ENCODE measurements around the gene MARCHF6. TPM values are rescaled to one million over a fixed set of nuclear protein-coding genes. Genes with fewer than 3 reads are reported as not detected.

The MARCHF6 gene
- total RNA-seq, 4 donors from 2014 or later: 105 to 296 (median 213) TPM

DNA sequence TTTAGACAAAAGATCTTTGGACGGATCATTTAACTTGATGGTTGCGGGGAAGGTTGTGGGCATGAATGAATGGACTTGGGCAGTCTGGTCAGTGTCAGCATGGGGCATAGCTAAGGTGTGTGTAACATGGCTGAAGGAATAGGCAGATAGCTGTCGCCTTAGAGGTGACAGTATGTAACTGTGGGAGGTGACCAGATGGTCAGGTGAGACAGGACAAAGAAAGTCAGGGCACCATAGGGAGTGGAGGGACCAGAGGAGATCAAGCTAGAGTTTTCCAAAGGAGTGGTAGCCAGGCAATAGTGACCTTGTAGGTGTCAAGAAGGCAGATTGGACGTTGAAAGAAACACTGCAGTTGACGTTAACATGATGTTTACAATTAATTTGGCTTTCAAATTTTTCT lies 43.1 kb downstream of the MARCHF6 start:
- no peak overlapping the region for H3K27ac ChIP-seq
- 84 to 86% methylated on average over 5 of the region's 5 CpGs for WGBS, 2 donors
- no peaks in the 10 kb centered on the region for H3K27me3 ChIP-seq
- DNase-seq: no peak
- H3K9me3 ChIP-seq: no peaks in the 10 kb centered on the region
- H3K36me3 ChIP-seq: peaks cover 26 to 43% of the 10 kb centered on the region in 2 donors
- TF ChIP-seq POLR2A (IDR thresholded peaks at IDR 0.05): no peak
- TF ChIP-seq, protein P1, sequence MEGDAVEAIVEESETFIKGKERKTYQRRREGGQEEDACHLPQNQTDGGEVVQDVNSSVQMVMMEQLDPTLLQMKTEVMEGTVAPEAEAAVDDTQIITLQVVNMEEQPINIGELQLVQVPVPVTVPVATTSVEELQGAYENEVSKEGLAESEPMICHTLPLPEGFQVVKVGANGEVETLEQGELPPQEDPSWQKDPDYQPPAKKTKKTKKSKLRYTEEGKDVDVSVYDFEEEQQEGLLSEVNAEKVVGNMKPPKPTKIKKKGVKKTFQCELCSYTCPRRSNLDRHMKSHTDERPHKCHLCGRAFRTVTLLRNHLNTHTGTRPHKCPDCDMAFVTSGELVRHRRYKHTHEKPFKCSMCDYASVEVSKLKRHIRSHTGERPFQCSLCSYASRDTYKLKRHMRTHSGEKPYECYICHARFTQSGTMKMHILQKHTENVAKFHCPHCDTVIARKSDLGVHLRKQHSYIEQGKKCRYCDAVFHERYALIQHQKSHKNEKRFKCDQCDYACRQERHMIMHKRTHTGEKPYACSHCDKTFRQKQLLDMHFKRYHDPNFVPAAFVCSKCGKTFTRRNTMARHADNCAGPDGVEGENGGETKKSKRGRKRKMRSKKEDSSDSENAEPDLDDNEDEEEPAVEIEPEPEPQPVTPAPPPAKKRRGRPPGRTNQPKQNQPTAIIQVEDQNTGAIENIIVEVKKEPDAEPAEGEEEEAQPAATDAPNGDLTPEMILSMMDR (IDR thresholded peaks at IDR 0.05): no peak
- intact Hi-C loops (cut with DNase I): no loop called here
- H3K4me3 ChIP-seq (replicated peaks in 1 of 3): no peak overlapping the region
- H3K4me1 ChIP-seq: no peaks in the 10 kb centered on the region

DNA sequence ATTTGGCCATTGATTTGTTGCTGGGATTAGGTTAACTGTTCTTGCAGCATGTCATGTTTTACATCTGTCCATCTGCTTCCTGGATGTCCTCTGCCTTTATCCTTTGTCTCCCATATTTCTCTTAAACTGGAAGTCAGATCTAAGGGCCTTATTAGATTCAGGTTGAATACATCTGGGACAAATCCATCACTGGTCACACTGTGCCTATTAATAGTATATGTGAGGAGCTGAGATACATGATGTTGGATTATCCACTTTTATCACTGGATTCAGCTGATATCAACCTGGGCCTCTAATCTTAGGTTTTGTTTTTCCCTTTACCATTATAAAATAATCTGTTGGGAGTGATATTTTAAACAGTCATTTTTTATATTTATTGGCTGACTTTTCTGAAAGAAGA lies 46.3 kb downstream of the MARCHF6 start:
- DNase-seq: no peak
- H3K4me1 ChIP-seq: no peaks in the 10 kb centered on the region
- peak overlapping the region in 1 of 3 donors; percentile 2 for H3K27ac ChIP-seq
- no peak overlapping the region for H3K4me3 ChIP-seq (replicated peaks in 1 of 3)
- TF ChIP-seq, protein P1 (IDR thresholded peaks at IDR 0.05): no peak
- no peak for TF ChIP-seq POLR2A (IDR thresholded peaks at IDR 0.05)
- H3K36me3 ChIP-seq: peaks cover 24 to 40% of the 10 kb centered on the region in 2 donors
- intact Hi-C loops (cut with DNase I): no loop called here
- H3K9me3 ChIP-seq: no peaks in the 10 kb centered on the region
- no peaks in the 10 kb centered on the region for H3K27me3 ChIP-seq

DNA sequence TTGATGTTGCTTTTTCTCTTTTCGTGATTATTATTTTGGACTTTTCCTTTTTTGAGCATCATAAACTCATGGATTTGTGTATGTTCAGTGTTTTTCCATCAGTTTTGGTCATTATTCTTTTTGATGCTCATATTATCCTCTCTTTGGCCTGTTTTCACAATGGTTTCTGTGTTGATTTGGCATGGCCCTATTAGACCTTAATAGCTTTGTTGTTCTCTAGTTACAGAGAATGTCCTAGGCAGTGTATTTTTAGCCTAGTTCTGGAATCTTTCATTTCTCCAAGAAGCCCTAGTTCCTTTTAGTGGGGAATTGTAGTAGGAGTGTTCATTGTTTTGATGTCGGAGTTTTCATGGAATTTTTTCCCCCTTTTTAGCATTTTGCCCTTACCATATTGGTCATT lies 46.9 kb downstream of the MARCHF6 start:
- Histone ChIP-seq H3K4me1 (no peaks in the 10 kb centered on the region), H3K4me3 (replicated peaks in 1 of 3) (no peak overlapping the region), H3K9me3 (no peaks in the 10 kb centered on the region), H3K27me3 (no peaks in the 10 kb centered on the region), H3K27ac (peak overlapping the region in 1 of 3 donors; percentile 2), H3K36me3 (peaks cover 27 to 35% of the 10 kb centered on the region in 2 donors)
- intact Hi-C loops (cut with DNase I): no loop called here
- WGBS, 2 donors: 94% methylated on average over 2 of the region's 2 CpGs
- TF ChIP-seq, protein P1 (IDR thresholded peaks at IDR 0.05): no peak
- no peak for TF ChIP-seq POLR2A (IDR thresholded peaks at IDR 0.05)
- DNase-seq: no peak

DNA sequence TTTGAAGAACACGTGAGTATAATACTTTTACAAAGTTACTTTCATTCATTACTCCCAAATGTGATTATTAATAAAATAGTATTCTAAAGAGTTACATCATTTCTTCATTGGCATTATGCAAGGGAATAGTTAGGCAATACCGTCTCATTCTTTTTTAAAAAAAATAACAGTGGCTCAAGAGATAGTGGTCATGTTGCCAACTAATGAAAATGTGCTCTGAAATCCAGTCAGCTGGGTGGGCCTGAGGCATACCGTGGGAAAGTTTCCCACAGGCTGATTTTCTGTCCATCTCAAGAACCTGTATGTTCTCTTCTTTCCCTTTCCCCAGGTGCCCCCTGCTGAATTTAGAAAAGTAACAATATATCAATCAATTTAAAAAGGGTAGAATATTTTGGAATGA lies 47.3 kb downstream of the MARCHF6 start:
- Histone ChIP-seq H3K4me3 (replicated peaks in 1 of 3) (no peak overlapping the region), H3K4me1 (no peaks in the 10 kb centered on the region), H3K9me3 (no peaks in the 10 kb centered on the region), H3K27me3 (no peaks in the 10 kb centered on the region), H3K27ac (no peak overlapping the region), H3K36me3 (peaks cover 27 to 35% of the 10 kb centered on the region in 2 donors)
- TF ChIP-seq, protein P1 (IDR thresholded peaks at IDR 0.05): no peak
- no peak for TF ChIP-seq POLR2A (IDR thresholded peaks at IDR 0.05)
- no peak for DNase-seq
- 68 to 73% methylated on average over 3 of the region's 3 CpGs for WGBS, 2 donors
- intact Hi-C loops (cut with DNase I): no loop called here

DNA sequence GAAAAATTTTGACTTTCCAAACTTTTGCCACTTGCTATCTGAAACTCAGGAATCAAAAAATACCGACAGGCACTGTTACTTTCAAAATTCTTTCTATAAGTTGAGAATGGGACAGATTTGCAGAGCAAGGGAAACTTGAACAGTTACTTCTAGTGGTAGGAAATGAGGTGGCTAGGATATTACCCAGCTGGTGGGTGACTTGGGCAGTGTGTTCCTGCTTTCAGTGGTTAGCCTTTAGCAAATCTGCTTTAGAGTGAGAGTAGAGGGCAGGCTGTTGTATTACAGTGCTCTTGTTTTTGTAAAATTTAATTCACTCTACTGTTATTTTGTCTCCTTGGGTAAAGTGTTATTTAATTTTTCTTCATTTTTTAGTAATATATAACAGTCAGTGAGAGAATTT lies 48.0 kb downstream of the MARCHF6 start:
- intact Hi-C loops (cut with DNase I): no loop called here

More for the DNA sequence above, 48.0 kb downstream of the MARCHF6 start:
- Histone ChIP-seq H3K4me3 (replicated peaks in 1 of 3) (no peak overlapping the region), H3K27ac (no peak overlapping the region), H3K4me1 (no peaks in the 10 kb centered on the region), H3K9me3 (no peaks in the 10 kb centered on the region), H3K36me3 (peaks cover 30 to 40% of the 10 kb centered on the region in 2 donors), H3K27me3 (no peaks in the 10 kb centered on the region)
- DNase-seq: no peak
- TF ChIP-seq, protein P1 (IDR thresholded peaks at IDR 0.05): no peak
- no peak for TF ChIP-seq POLR2A (IDR thresholded peaks at IDR 0.05)
- 96 to 97% methylated on average over 1 of the region's 1 CpG for WGBS, 2 donors

Small RNAs within 50 kb of the gene (small RNA-seq; reads per million reads assigned to genes)
- gene RF00019: not detected

Other genes starting within 250 kb of the MARCHF6 start
- 10 to 100 TPM; 41.0 to 54.1 (median 49.6) TPM for gene ATPSCKMT, start 103.8 kb upstream of the MARCHF6 start, total RNA-seq
- 100 to 1,000 TPM; 104 to 201 (median 163) TPM for gene CCT5, start 103.4 kb upstream of the MARCHF6 start, total RNA-seq
- gene CMBL, start 45.8 kb upstream of the MARCHF6 start, total RNA-seq: 10 to 100 TPM; 10.3 to 32.0 (median 23.4) TPM
- 1 to 10 TPM in 3 of 4 donors, not detected in 1; 2.0 to 3.0 (median 2.1) TPM for gene ROPN1L, start 88.2 kb downstream of the MARCHF6 start, total RNA-seq
- gene ANKRD33B, start 210.4 kb downstream of the MARCHF6 start, total RNA-seq: 1 to 10 TPM in 3 of 4 donors, under 1 TPM in 1; 0.67 to 1.6 (median 1.1) TPM